HG03064 (cell line): ENCODE data around the gene OLFM3.

Experiments
- ATAC-seq: cut with Tn5 transposase; IDR thresholded peaks from one replicate; pipeline ENCODE4 v1.9.1; 2021; ENCODE audit warnings: low read depth; ENCODE audit not compliant: unreplicated experiment

The OLFM3 gene

DNA sequence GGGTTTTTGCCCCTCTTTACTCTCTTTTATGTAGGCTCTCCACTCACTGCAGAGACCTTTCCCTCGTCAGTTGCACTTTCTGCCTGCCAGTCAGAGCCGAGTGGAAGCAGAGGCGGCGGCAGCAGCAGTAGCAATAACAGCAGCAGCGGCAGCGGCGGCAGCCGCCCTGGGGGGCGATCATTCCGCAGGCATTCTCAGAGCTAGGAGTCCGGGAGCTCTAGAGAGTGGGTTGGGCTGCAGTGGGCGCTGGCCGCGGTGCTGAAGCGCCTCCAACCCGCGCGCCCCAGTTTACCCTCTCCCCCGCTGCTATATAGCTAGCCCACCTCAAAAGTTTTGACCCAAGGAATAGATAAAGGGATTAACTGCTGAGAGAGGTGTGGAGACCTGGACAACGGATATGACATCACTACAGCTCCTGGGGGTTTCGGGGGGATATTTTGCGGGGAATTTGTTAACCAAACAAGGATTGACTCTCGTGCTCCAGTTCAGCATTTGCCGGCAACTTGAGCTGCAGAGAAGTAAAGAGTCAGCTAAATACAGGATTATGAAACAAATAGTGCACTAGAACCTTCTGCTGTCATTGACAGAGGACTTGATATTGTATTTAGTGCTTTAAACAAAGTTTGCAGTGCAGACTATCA is at the start of gene OLFM3:
Gene OLFM3 (minus strand): TSS at position 102 of the 641 bp plus-strand sequence.
- no peak for ATAC-seq

DNA sequence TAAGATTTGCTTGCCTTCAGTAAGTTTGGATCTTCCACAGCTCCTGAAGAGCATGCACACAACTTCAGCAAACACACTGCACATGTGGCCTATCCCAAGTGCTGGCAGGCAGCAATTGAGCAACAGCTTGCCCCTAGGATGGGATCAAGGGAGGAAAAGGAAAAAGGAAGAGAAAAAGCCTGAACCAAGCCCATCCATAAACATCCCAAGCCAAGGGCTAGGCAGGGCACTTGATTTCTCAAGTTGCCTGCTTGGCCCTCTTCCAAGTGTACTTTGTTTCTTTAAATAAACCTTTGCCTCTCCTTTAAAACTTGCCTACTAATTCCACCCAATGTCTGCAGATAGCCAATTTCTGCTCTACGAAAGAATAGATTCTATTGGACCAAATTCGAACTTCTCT is 49.0 kb upstream of the OLFM3 start:
- ATAC-seq, result no peak

DNA sequence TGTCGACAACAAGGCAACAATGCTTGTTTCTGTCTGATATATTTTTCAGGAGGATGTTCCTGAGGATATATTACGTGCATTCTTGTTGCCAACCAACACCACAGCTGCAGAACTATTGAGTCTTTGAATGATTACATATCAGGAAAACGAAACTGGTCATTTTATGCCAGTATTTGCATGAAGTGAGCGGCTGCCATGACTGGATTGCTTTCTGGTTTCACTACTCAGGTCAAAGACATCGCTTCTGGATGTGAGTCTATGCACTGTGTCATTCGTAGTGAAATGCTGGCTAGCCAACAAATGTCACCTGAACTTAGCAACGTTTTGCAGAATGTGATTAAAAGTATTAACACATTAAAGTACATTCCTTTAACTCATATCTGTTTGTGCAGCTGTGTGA is 35.8 kb upstream of the OLFM3 start:
- ATAC-seq, result no peak

GRCh38 chr1:102019530-102019929 is 22.8 kb upstream of the OLFM3 start:
- no peak for ATAC-seq

DNA sequence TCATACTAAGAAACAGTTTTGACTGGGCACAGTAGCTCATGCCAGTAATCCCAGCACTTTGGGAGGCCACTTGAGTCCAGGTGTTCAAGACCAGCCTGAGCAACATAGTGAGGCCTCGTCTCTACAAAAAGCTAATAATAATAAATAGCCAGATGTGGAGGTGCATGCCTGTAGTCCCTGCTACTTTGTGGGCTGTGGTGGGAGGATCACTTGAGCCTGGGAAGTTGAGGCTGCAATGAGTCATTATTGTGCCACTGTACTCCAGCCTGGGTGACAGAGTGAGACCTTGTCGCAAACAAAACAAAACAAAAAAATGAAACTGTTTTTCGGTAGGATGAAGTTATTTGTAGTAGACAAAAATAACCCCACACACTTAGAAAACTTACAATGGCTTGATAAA is 19.0 kb upstream of the OLFM3 start:
- no peak for ATAC-seq

GRCh38 chr1:102002057-102002456 is 5.3 kb upstream of the OLFM3 start:
- no peak for ATAC-seq

DNA sequence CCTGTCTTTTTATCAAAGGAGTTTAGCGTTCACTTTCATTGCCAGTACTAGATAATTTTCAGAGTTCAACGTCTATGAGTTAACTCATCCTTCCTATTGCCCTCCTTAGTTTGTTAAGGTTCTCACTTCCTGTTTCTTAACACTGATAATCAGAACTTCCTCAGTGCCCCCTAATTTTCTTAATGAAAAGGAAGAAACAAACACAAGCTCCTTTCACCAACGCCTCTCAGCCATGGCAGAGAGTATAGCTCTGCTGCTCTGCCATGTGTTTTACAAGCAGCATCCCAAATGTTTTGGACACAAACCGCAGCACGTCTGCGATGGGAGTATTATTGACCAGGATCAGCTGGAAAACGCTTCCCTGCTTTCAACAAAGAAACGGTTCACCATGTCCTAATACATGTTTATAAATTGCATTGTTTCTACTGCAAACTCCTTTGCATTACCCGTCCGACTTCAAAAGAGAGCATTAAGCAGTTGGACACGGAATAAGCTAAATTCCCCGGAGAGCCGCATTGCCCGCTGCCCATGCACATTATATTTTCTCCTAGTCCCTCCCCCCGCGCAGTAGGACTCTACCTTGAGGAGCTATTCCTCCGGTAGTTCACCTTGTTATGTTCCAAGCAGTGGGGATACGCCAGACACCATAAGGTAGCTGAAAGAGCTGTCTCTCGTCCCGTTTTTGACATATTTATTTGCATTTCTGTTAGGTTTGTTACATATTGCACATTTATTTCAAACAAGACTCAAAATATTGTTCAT is 561 bp downstream of the OLFM3 start:
- ATAC-seq, result no peak

DNA sequence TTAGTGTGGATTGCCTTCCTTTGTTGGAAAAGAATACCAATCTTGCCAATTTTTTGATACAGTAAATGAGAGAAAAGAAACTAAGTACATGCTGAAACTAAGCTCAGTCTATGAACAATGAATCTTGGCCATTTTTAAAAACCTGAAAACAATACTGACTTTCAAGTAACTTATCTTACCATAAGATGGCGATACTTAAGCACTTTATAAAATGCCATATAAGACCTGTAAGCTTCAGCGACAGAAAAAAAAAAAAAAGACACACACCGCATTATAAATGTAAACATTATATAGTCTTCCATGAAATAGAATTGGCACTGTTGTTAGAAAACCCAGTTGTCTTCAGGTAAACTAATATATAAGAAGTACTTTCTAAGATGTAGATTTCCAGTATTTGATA is 3.0 kb downstream of the OLFM3 start:
- ATAC-seq, result no peak

- no peak for ATAC-seq
Observed at GRCh38 chr1:101992821-101993575, 3.7 kb downstream of the OLFM3 start.

DNA sequence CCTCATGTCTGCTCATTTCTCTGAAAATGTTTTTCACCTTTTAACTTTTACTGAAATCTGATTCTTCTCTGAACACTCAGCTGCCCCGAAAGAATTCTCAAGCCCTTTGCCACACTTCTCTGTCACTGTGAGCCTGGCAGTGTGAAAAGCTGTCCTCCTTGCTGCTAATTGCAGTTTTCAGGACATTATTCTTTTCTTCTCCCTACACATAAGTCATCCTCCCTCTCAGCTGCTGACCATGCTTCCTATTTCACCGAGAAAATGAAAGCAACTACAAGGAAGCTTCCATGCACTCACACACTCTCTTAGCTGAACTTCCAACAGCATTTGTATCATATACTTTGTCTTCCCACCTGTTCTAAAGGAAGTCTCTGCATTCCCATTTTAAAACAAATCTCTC is 15.8 kb downstream of the OLFM3 start:
- ATAC-seq, result no peak

DNA sequence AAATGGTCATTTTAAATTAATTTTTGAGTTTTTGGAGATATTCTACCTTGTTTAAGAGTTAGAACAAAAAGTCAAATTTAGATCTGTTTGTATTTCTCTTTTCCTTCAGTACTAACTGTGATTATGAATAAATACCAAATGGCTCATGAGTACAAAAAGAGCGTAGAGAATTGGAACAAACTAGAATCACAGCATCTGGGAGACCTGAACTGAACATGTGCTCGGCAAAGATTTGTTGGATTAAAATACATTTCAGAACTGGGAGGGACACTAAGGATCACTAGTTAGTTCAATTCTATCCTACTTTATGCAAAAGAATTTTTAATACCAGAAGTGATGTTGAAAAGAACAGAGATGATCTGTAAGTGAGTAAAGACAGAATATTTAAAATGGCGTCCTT is 19.5 kb downstream of the OLFM3 start:
- ATAC-seq, result no peak

DNA sequence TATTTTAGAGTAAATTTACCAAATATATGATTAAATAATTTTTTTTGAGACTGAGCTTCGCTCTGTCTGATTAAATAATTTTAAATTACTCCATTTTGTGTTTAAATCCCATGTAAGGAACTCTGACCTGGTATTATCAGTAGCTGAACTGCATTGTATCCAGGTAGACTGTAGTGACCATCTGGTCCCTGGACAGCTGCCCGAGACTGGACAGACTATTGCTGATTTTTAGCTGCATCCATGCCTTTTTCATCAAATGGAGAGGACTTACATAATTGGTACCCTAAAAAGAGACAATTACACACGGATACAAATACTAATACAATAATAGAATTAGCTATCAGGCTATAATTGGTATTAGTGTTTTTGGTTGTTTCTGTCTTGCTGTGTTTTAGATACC is 20.6 kb downstream of the OLFM3 start:
- ATAC-seq, result no peak

DNA sequence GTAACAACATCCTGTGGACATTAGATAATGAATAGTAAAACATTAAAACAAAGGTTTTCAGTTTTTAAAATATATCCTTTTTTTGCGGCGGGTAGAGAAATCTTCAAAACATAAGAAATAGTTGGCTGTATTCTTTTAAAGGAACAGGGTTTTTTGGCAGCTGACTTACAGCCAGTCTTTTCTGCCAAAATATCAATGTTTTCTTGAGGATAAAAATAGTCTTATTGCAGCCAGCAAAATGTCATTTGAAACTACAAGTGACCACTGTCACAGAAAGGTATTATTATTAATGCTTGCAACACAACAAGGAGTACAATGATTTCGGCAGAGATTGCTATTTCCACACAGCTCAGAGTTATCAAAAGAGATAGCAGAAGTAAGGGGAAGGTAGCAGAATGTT is 21.4 kb downstream of the OLFM3 start:
- ATAC-seq, result no peak

GRCh38 chr1:101974599-101975274 is 22.0 kb downstream of the OLFM3 start:
- no peak for ATAC-seq

- ATAC-seq, result no peak
Observed at GRCh38 chr1:101971304-101971703, 25.4 kb downstream of the OLFM3 start.

GRCh38 chr1:101967871-101968270 is 28.9 kb downstream of the OLFM3 start:
- no peak for ATAC-seq

- no peak for ATAC-seq
Observed at GRCh38 chr1:101965341-101965740, 31.4 kb downstream of the OLFM3 start.

DNA sequence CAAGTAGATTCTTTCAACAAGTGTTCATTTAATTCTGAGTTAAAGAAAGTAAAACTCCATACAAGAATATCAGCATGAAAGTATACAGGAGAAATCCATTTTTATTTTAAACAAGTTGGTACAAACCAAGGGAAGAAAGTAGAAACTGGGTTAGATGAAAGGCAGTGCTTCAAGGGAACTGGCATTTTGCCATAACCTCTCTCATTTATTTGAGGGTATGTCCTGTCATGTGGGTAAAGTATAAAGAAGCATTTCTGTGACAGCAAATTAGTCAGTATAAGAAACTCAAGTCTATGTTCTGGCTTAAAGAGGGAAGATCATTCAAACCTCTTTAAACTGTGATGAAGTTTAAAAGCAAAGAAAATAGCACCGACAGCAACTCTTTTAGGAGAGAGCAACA is 32.0 kb downstream of the OLFM3 start:
- ATAC-seq, result no peak

GRCh38 chr1:101960142-101960541 is 36.6 kb downstream of the OLFM3 start:
- ATAC-seq, result no peak

- no peak for ATAC-seq
Observed at GRCh38 chr1:101959456-101959855, 37.3 kb downstream of the OLFM3 start.

DNA sequence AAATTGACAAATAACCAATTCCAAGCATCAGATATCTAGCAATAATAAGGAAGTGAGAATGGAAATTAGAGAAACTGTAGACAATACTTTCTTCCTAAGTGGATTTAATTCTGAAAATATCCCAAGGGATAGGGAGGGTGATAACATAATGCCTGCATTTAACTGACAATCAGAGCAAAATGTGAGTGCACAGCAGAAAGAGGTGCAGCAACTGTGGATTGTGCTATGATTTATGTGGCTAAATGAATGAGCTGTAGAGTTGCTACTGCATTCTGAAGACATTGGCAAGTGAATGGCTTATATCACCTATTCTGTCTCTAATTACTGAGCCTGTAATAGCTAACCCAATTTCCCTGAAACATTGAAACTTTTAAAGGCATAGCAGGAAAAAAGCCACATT is 39.0 kb downstream of the OLFM3 start:
- ATAC-seq, result no peak
